Smooth muscle cell (in vitro differentiated cells): ENCODE data around the gene LRMDA. TPM values are rescaled to one million over a fixed set of nuclear protein-coding genes. Genes with fewer than 3 reads are reported as not detected.

Source experiments
- DNase-seq: peaks from one replicate; lab custom pipeline; 2025; ENCODE audit not compliant: unreplicated experiment; lab: John Stamatoyannopoulos, UW
- H2AFZ ChIP-seq: fragments of 200-600 bp; sonication (generic); 2 replicates; pipeline ENCODE4 v1.6.0; 2016; ENCODE audit warnings: antibody characterized with exemption, low read depth, mild to moderate bottlenecking
- H3F3A ChIP-seq: fragments of 200-600 bp; sonication (generic); 2 replicates; pipeline ENCODE4 v1.6.0; 2017; ENCODE audit warnings: antibody characterized with exemption, low read depth
- H3K27ac ChIP-seq: fragments of 200-600 bp; sonication (generic); 2 replicates; pipeline ENCODE4 v1.5.1; 2016; ENCODE audit warnings: low read depth, mild to moderate bottlenecking
- H3K27me3 ChIP-seq: fragments of 200-600 bp; sonication (generic); 2 replicates; pipeline ENCODE4 v1.6.1; 2016; ENCODE audit warnings: low read depth, mild to moderate bottlenecking
- H3K36me3 ChIP-seq: fragments of 200-600 bp; sonication (generic); 2 replicates; pipeline ENCODE4 v1.5.1; 2016; ENCODE audit warnings: low read depth
- H3K4me1 ChIP-seq: fragments of 200-600 bp; sonication (generic); 2 replicates; pipeline ENCODE4 v1.5.1; 2016; ENCODE audit warnings: low read depth
- H3K4me2 ChIP-seq: fragments of 200-600 bp; sonication (generic); 2 replicates; pipeline ENCODE4 v1.6.0; 2016; ENCODE audit warnings: mild to moderate bottlenecking
- H3K4me3 ChIP-seq: fragments of 200-600 bp; sonication (generic); 2 replicates; pipeline ENCODE4 v1.5.1; 2016; ENCODE audit warnings: mild to moderate bottlenecking
- H3K79me2 ChIP-seq: fragments of 200-600 bp; sonication (generic); 2 replicates; pipeline ENCODE4 v1.6.0; 2016; ENCODE audit warnings: low read depth, mild to moderate bottlenecking
- H3K9ac ChIP-seq: fragments of 200-600 bp; sonication (generic); 2 replicates; pipeline ENCODE4 v1.6.0; 2016; ENCODE audit warnings: low read depth
- H3K9me3 ChIP-seq: fragments of 200-600 bp; sonication (generic); replicated peaks from 2 replicates; pipeline ENCODE4 v1.5.1; 2016; ENCODE audit warnings: low read depth
- H4K20me1 ChIP-seq: fragments of 200-600 bp; sonication (generic); 2 replicates; pipeline ENCODE4 v1.6.0; 2016; ENCODE audit warnings: low read depth
- CTCF ChIP-seq: fragments of 200-600 bp; sonication (generic); IDR thresholded peaks from 2 replicates; pipeline ENCODE4 v1.5.1; 2017; ENCODE audit warnings: borderline replicate concordance, mild to moderate bottlenecking, antibody characterized with exemption; ENCODE audit not compliant: insufficient read depth, poor library complexity, severe bottlenecking
- WGBS: methylation state at CpG from one replicate; pipeline ENCODE4 v1.1.7; 2016; ENCODE audit warnings: low lambda C conversion rate; 5-methylcytosine and 5-hydroxymethylcytosine counted together
- polyA plus RNA-seq: library from polyadenylated mRNA; unstranded; fragments of >200 nt; fragmentation: Nextera tagmentation; extraction: Ambion mirVana; gene quantifications from 2 replicates; pipeline ENCODE4 v1.2.1, GENCODE V29; 2016
- total RNA-seq: library from RNA; depleted of rRNA; stranded (reverse); fragments of >200 nt; gene quantifications from 2 replicates; pipeline ENCODE4 v1.2.3, GENCODE V29; 2014

Gene LRMDA
- total and polyA plus RNA-seq, 2 experiments from 2014 or later, result 1.5 to 1.6 TPM

GRCh38 chr10:76315240-76315639 lies 883.8 kb downstream of the LRMDA start:
- peaks cover 5% of the 10 kb centered on the region for H3K9me3 ChIP-seq
- WGBS, result 95% methylated on average over 14 of the region's 14 CpGs

GRCh38 chr10:76316234-76316633 lies 884.8 kb downstream of the LRMDA start:
- TF ChIP-seq CTCF, result no peak
- H3K27me3 ChIP-seq, result no peaks in the 10 kb centered on the region
- H3K27ac ChIP-seq, result no peak overlapping the region
- no peak overlapping the region for H3K4me3 ChIP-seq
- H2AFZ ChIP-seq, result no peak overlapping the region
- H3K79me2 ChIP-seq, result no peaks in the 10 kb centered on the region
- no peak for DNase-seq
- H3K4me1 ChIP-seq, result no peaks in the 10 kb centered on the region
- 99% methylated on average over 12 of the region's 12 CpGs for WGBS
- no peak overlapping the region for H3K4me2 ChIP-seq
- no peaks in the 10 kb centered on the region for H3F3A ChIP-seq
- H3K9ac ChIP-seq, result no peak overlapping the region
- H3K9me3 ChIP-seq, result peaks cover 5% of the 10 kb centered on the region
- no peaks in the 10 kb centered on the region for H3K36me3 ChIP-seq
- no peaks in the 10 kb centered on the region for H4K20me1 ChIP-seq

More at GRCh38 chr10:76315240-76315639, 883.8 kb downstream of the LRMDA start:
- Histone ChIP-seq H3K4me1 (no peaks in the 10 kb centered on the region), H3K79me2 (no peaks in the 10 kb centered on the region), H2AFZ (no peak overlapping the region), H3K9ac (no peak overlapping the region), H3F3A (no peaks in the 10 kb centered on the region), H3K36me3 (no peaks in the 10 kb centered on the region), H3K27ac (no peak overlapping the region), H3K4me2 (no peak overlapping the region), H3K4me3 (no peak overlapping the region), H3K27me3 (no peaks in the 10 kb centered on the region), H4K20me1 (no peaks in the 10 kb centered on the region)
- DNase-seq, result no peak
- TF ChIP-seq CTCF, result no peak

GRCh38 chr10:76317078-76317477 lies 885.7 kb downstream of the LRMDA start:
- DNase-seq, result no peak
- H3K27me3 ChIP-seq, result no peaks in the 10 kb centered on the region
- H3K9me3 ChIP-seq, result peaks cover 5% of the 10 kb centered on the region
- no peak overlapping the region for H3K4me3 ChIP-seq
- WGBS, result 97% methylated on average over 4 of the region's 4 CpGs
- H4K20me1 ChIP-seq, result no peaks in the 10 kb centered on the region
- H2AFZ ChIP-seq, result no peak overlapping the region
- H3K4me1 ChIP-seq, result no peaks in the 10 kb centered on the region
- TF ChIP-seq CTCF, result no peak
- H3K36me3 ChIP-seq, result no peaks in the 10 kb centered on the region
- H3K79me2 ChIP-seq, result no peaks in the 10 kb centered on the region
- H3K9ac ChIP-seq, result no peak overlapping the region
- no peaks in the 10 kb centered on the region for H3F3A ChIP-seq
- no peak overlapping the region for H3K4me2 ChIP-seq
- no peak overlapping the region for H3K27ac ChIP-seq

GRCh38 chr10:76318211-76318610 lies 886.8 kb downstream of the LRMDA start:
- Histone ChIP-seq H3K9me3 (peaks cover 5% of the 10 kb centered on the region), H3K27ac (no peak overlapping the region), H3K4me3 (no peak overlapping the region), H3K4me2 (no peak overlapping the region), H2AFZ (no peak overlapping the region), H3K79me2 (no peaks in the 10 kb centered on the region), H3K27me3 (no peaks in the 10 kb centered on the region), H3K9ac (no peak overlapping the region), H3F3A (no peaks in the 10 kb centered on the region), H4K20me1 (no peaks in the 10 kb centered on the region), H3K36me3 (no peaks in the 10 kb centered on the region), H3K4me1 (no peaks in the 10 kb centered on the region)
- WGBS, result 77% methylated on average over 2 of the region's 2 CpGs
- no peak for TF ChIP-seq CTCF
- DNase-seq, result no peak
